ENCODE measurements around the gene ARHGDIB.

The ARHGDIB gene

GRCh38 chr12:14992673-14993072 is 31.3 kb upstream of the ARHGDIB start:
- TF ChIP-seq CTCF (IDR thresholded peaks at IDR 0.05), result no peak

- TF ChIP-seq CTCF (IDR thresholded peaks at IDR 0.05), result no peak
Measured at GRCh38 chr12:14991069-14991468, 29.7 kb upstream of the ARHGDIB start.

- no peak for TF ChIP-seq CTCF (IDR thresholded peaks at IDR 0.05)
Measured at GRCh38 chr12:14989790-14990189, 28.4 kb upstream of the ARHGDIB start.

- TF ChIP-seq CTCF (IDR thresholded peaks at IDR 0.05), result no peak
Measured at GRCh38 chr12:14988035-14988434, 26.6 kb upstream of the ARHGDIB start.

GRCh38 chr12:14986449-14986848 is 25.0 kb upstream of the ARHGDIB start:
- no peak for TF ChIP-seq CTCF (IDR thresholded peaks at IDR 0.05)

- no peak for TF ChIP-seq CTCF (IDR thresholded peaks at IDR 0.05)
Measured at GRCh38 chr12:14984766-14985285, 23.4 kb upstream of the ARHGDIB start.

GRCh38 chr12:14984036-14984435 is 22.6 kb upstream of the ARHGDIB start:
- no peak for TF ChIP-seq CTCF (IDR thresholded peaks at IDR 0.05)

GRCh38 chr12:14982991-14983390 is 21.6 kb upstream of the ARHGDIB start:
- no peak for TF ChIP-seq CTCF (IDR thresholded peaks at IDR 0.05)
